Activated naive CD8-positive, alpha-beta T cell treated with anti-CD3 and anti-CD28 coated beads, Interleukin-2, amount 50 U/mL, for 16 hours (primary cell): ENCODE measurements around the gene USP53.
"Not testable (repeated sequence)": the region's sequence is repeated elsewhere in the genome, so short reads cannot be mapped to it uniquely, and the experiment has no call there.

Experiments used
- DNase-seq: peaks from one replicate; pipeline ENCODE4 v3.0.0-alpha.2; 2020; ENCODE audit warnings: low read depth, low spot score

Gene USP53

DNA sequence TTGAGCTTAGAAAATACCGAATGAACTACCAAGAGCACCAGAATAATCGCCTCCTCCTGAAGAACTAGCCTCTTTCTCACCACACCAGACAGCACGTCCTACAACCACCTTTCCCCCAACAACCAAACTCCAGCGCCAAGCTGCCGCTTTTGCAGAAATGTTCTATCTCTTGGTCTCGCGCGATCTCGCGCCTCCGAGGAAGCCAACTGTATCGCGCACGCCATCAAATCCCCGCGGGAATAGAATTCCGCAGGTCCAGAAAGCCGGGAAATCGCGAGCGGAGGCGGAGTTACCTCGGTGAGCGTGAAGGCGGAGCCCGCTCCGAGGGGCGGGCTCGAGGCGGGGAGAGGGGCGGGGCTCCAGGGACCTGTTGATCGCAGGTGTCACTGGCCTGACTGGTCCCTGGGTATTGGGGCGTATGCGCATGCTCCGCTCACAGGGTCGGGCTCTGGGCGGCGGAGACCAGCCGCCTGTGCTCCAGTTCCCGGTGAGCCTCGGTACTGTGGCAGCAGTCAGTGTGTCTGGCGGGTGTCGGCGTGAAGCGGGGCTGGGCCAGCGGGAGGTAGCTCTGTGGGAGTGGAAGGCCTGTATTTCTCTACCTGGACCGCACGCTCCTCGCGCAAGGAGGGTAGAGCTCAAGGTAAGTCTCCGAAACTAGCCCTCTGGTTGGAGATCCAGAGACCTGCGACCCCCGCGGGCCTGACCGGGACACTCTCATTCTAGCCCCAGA lies at the start of gene USP53:
Gene USP53, plus strand, starts transcription at position 480 of the 730 bp plus-strand sequence. CDS start 27,047 bp downstream, outside the sequence.
- peak; percentile 92 for DNase-seq

- no peak for DNase-seq
Measured at GRCh38 chr4:119165767-119166166, 46.7 kb upstream of the USP53 start.

- no peak for DNase-seq
Measured at GRCh38 chr4:119170195-119170594, 42.3 kb upstream of the USP53 start.

DNA sequence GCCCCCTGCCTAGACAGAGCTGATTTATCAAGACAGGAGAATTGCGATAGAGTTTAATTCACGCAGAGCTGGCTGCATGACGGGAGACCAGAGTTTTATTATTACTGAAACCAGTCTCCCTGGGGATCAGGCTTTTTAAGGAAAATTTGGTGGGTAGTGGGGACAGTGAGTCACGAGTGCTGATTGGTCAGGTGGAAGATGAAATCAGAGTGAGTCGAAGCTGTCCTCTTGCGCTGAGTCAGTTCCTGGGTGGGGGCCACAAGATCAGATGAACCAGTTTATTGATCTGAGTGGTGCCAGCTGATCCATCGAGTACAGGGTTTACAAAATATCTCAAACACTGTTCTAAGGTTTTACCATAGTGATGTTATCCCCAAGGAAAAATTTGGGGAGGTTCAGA lies 40.3 kb upstream of the USP53 start:
- no peak for DNase-seq

GRCh38 chr4:119173729-119174361 lies 38.7 kb upstream of the USP53 start:
- not testable (repeated sequence) for DNase-seq

- no peak for DNase-seq
Measured at GRCh38 chr4:119179011-119179410, 33.5 kb upstream of the USP53 start.

DNA sequence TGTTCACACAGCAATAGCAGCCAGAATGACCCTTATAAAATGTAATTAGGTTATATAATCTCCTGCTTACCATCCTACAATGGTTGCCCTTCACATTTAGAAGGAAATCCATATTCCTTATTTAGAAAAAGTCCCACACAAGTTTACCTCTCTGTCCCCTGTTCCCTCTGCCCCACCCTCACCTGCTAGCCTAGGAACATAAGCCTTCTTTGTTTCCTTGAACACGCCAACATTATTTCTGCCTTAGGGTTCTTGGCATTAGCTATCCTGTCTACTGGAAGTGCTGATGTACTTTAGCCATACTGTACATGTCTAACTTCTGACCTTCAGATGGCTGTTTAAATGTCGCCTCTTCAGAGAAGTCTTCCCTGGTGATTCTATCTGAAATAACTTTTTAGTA lies 28.4 kb upstream of the USP53 start:
- no peak for DNase-seq

- DNase-seq = no peak
Measured at GRCh38 chr4:119189638-119190037, 22.9 kb upstream of the USP53 start.

GRCh38 chr4:119190354-119190753 lies 22.2 kb upstream of the USP53 start:
- DNase-seq = no peak

DNA sequence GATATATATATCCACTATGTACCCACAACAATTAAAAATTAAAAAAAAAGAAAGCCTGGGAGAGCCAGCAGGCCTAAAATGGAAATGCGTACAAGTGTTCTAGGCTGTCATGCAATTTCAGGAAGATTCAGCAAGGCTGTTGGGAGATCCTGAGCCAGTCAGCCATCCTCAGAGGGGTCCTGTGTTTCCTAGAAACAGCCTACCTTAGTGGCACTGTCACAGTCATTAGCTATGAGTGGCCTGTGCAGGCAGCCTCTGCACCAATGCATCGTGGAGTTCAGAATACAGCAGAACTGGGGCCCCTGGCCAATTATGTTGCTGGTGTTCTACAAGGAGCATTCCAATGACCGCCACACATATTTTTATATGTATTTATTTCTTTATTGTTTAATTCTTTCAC lies 21.0 kb upstream of the USP53 start:
- DNase-seq = no peak

- no peak for DNase-seq
Measured at GRCh38 chr4:119197772-119198212, 14.7 kb upstream of the USP53 start.

- DNase-seq = no peak
Measured at GRCh38 chr4:119204916-119205315, 7.6 kb upstream of the USP53 start.

GRCh38 chr4:119205690-119206089 lies 6.8 kb upstream of the USP53 start:
- DNase-seq = no peak

DNA sequence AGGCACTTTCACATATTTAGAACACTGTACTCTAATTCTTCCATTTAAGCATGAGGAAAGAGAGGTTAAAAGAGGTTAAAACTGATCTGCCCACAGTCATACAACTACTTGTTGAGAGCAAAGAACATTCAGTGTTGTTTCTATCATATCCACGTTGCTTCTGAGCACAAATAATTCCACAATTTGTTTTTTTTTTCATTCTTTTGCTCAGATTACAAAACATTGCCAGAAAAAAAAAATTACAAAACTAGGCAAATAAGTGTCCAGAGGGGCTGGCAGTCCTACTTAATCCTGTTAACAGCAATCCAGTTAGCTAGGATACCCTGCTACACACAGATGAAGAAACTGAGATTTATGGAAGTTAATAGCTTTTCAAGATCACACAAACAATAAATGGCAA lies 6.3 kb upstream of the USP53 start:
- DNase-seq = no peak

DNA sequence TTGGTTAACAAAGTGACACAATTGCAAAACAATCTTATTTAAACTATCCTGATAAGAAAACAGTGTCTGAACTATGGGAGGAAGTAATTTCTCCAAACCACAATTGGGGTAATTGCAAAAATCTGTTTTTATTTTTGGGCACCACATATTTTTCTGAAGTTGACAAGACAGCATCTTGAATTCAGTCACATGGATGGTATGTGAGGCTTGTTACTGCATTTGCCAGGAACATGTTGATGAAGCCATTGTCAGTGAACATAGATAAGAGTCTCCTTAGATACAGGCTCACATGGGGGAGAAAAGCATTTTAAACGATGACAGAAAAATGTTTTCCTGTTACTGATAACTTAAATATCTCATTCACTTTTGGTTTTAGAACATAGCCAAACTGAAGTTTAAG lies 5.5 kb upstream of the USP53 start:
- DNase-seq = no peak

DNA sequence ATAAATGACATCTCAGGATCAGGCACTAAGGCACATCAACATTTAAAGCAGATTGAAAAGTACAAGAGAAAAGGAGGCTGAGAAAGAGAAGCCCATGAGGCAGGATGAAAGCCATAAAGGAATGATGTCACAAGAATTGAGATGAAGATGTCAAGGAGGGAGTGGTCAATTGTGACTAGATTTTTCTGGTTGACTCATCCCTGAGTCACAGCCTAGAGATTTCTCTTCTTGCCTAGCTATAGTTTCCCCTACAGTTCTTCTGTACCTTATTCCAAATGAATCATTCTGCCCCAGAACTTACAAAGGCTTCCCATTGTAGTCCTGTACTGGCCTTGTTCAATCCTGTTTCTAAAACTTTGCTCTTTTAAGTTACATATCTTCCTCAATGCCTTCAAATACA lies 3.4 kb upstream of the USP53 start:
- peak; percentile 40 for DNase-seq

GRCh38 chr4:119209586-119209985 lies 2.9 kb upstream of the USP53 start:
- no peak for DNase-seq

DNA sequence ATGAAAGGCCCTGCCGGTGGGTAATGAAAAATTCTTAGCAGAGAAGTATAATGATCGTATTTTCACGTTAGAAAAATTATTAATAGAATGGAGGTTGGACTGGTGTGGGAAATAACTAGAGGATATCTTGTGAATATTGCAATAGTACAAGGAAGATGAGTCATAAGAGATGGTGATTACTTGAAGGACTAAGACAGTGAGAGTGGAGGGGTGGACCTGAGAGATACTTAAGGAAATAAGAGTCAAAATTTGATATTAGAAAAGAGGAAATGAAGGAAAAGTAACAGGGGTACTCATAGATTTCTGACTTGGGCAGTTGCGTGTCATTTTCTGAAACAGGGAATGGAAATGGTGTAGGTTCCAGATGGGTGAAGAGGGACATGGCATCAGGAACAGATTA lies 1.7 kb upstream of the USP53 start:
- no peak for DNase-seq

GRCh38 chr4:119211867-119212233 lies 663 bp upstream of the USP53 start:
- DNase-seq = no peak

- peak; percentile 1 for DNase-seq
Measured at GRCh38 chr4:119212964-119213606, 572 bp downstream of the USP53 start.

- DNase-seq = no peak
Measured at GRCh38 chr4:119218093-119218492, 5.6 kb downstream of the USP53 start.

GRCh38 chr4:119221412-119221811 lies 8.9 kb downstream of the USP53 start:
- DNase-seq = no peak

DNA sequence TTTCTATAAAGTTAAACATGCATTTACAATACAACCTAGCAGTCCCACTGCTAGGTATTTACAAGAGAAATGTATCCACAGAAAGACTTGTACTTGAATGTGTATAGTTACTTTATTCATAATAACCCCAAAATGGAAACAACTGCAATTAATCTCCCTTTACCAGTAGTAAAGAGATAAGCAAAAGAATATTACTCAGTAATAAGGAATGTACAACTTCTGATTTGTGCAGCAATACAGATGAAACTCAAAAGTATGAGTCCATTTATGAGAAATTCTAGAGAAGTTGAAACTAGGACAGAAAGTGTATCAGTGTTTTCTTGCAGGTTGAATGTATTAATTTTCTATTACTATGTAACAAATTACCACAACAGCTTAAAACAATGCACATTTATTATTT lies 15.2 kb downstream of the USP53 start:
- no peak for DNase-seq
